Transverse colon (tissue), 4 donors: Measurements from ENCODE around the gene PLK2.

ENCODE experiments used
- CTCF ChIP-seq, 5 experiments: fragments of 200-600 bp in 3 of 5; fragments of 450-650 bp in 2 of 5; sonication (generic) in 3 of 5; IDR thresholded peaks; 1 replicate in 2 of 5; 2 replicates in 3 of 5; pipeline ENCODE4 v1.5.1; 2016 to 2017; ENCODE audit warnings: antibody characterized with exemption in 5 of 5, inconsistent platforms in 3 of 5, mild to moderate bottlenecking in 2 of 5, moderate library complexity in 1 of 5
- POLR2A ChIP-seq: fragments of 450-650 bp; IDR thresholded peaks from one replicate; pipeline ENCODE4 v1.6.1; 2016; ENCODE audit warnings: antibody characterized with exemption, mild to moderate bottlenecking, moderate library complexity
- POLR2AphosphoS5 ChIP-seq, 3 donors: sonication (generic); formaldehyde crosslinking; IDR thresholded peaks; one replicate each; pipeline ENCODE4 v1.6.1; 2016; ENCODE audit warnings: antibody characterized with exemption in 3 of 3

GRCh38 chr5:58456486-58456885, 3.4 kb downstream of the PLK2 start:
- TF ChIP-seq POLR2AphosphoS5 (IDR thresholded peaks at IDR 0.05) (no peak), CTCF (IDR thresholded peaks at IDR 0.05) (no peak), POLR2A (no peak)
